ENCODE data around the gene NEB. TPM values are rescaled to one million over a fixed set of nuclear protein-coding genes. Genes with fewer than 3 reads are reported as not detected.

NEB gene
- total and polyA plus RNA-seq, 2 of the 4 experiments (the other 2 are of a cell fraction) = under 0.01 TPM; not detected in 1

GRCh38 chr2:151695778-151696177 is 38.5 kb downstream of the NEB start:
- TF ChIP-seq RAD21 (IDR thresholded peaks at IDR 0.05; ENCODE audit: low read length) (no peak), RCOR1 (IDR thresholded peaks at IDR 0.05; ENCODE audit: insufficient replicate concordance, low read length) (no peak), BHLHE40 (IDR thresholded peaks at IDR 0.05; ENCODE audit: low read depth, low read length) (no peak), SMC3 (IDR thresholded peaks at IDR 0.05; ENCODE audit: low read depth, low read length) (no peak), MXI1 (IDR thresholded peaks at IDR 0.05; ENCODE audit: borderline replicate concordance, low read depth, low read length) (no peak), ELK1 (IDR thresholded peaks at IDR 0.05; ENCODE audit: borderline replicate concordance, low read depth, low read length) (no peak), NFE2L2 (IDR thresholded peaks at IDR 0.05; ENCODE audit: low read depth, low read length) (no peak), CEBPB (IDR thresholded peaks at IDR 0.05; ENCODE audit: low read depth, low read length) (no peak), MAFK (IDR thresholded peaks at IDR 0.05; ENCODE audit: low read depth, low read length) (no peak), USF2 (IDR thresholded peaks at IDR 0.05; ENCODE audit: low read depth, low read length) (no peak), CTCF (conservative IDR thresholded peaks at IDR 0.05; ENCODE audit: low read depth, low read length) (no peak), RFX5 (IDR thresholded peaks at IDR 0.05; ENCODE audit: low read depth, low read length) (no peak)
- H2AK9ac ChIP-seq (replicated peaks; ENCODE audit: low read depth, low read length, poor library complexity) = no peak overlapping the region
- intact Hi-C loops (cut with micrococcal nuclease) = no loop called here
- no peak overlapping the region for H2AFZ ChIP-seq (replicated peaks; ENCODE audit: low read length, poor library complexity)
- no peaks in the 10 kb centered on the region for H3K9me3 ChIP-seq (ENCODE audit: control insufficient read depth, insufficient read depth, low read length)
- ATAC-seq (ENCODE audit: low read depth) (no peak), DNase-seq (no peak)
- H3K79me1 ChIP-seq (ENCODE audit: low read depth in 1 of 2, low read length in 2 of 2) = no peaks in the 10 kb centered on the region
- H2BK5ac ChIP-seq (ENCODE audit: low read depth, low read length, poor library complexity, severe bottlenecking) = no peak overlapping the region
- H3K4ac ChIP-seq (ENCODE audit: low read depth, low read length) = no peak overlapping the region
- H3K23ac ChIP-seq (ENCODE audit: low read depth, low read length) = no peak overlapping the region
- no peak overlapping the region for H2BK20ac ChIP-seq (ENCODE audit: low read depth, low read length)
- dilution Hi-C loops (cut with HindIII; ENCODE audit: low sequenced_read_pairs, unreplicated experiment) = no loop called here
- no peak overlapping the region for H2BK15ac ChIP-seq (ENCODE audit: low read depth, low read length)
- H3K18ac ChIP-seq (ENCODE audit: low read depth, low read length) = no peak overlapping the region
- H4K8ac ChIP-seq (ENCODE audit: low read depth in 2 of 2, low read length in 2 of 2) = no peak overlapping the region
- CTCF ChIA-PET = no interaction called here
- no peak overlapping the region for H3K14ac ChIP-seq (replicated peaks; ENCODE audit: low read depth, low read length)
- 35% methylated on average over 2 of the region's 3 CpGs; no CpG with 5 or more reads in 1 of the 2 experiments for WGBS, 2 experiments (ENCODE audit: extremely low coverage in 2 of 2, insufficient read length in 1 of 2)
- in situ Hi-C loops (cut with MboI; ENCODE audit: low sequenced_read_pairs) = no loop called here
- POLR2A ChIA-PET (ENCODE audit: unreplicated experiment) = no interaction called here
- no peak overlapping the region for H3K4me2 ChIP-seq (ENCODE audit: low read depth, low read length)
- no peaks in the 10 kb centered on the region for H3K9me1 ChIP-seq (ENCODE audit: insufficient read depth, low read length)
- H3K36me3 ChIP-seq (ENCODE audit: control insufficient read depth, insufficient read depth, low read length) = no peaks in the 10 kb centered on the region
- no peaks in the 10 kb centered on the region for H4K20me1 ChIP-seq (ENCODE audit: insufficient read depth, low read length)
- no peak overlapping the region for H3K9ac ChIP-seq (ENCODE audit: low read depth, low read length)
- H3K4me1 ChIP-seq (ENCODE audit: control insufficient read depth, insufficient read depth, low read length) = no peaks in the 10 kb centered on the region
- H2BK120ac ChIP-seq (ENCODE audit: low read depth, low read length) = no peak overlapping the region
- H3K27ac ChIP-seq (ENCODE audit: insufficient read depth, low read length) = no peak overlapping the region
- H3K4me3 ChIP-seq (ENCODE audit: insufficient read depth, low read depth, low read length) = no peak overlapping the region
- H3K27me3 ChIP-seq (ENCODE audit: control insufficient read depth, insufficient read depth, low read length) = no peaks in the 10 kb centered on the region
- H3K56ac ChIP-seq (ENCODE audit: extremely low read depth, insufficient read depth, low read length) = no peak overlapping the region
- no peak overlapping the region for H4K91ac ChIP-seq (ENCODE audit: insufficient read depth, low read depth, low read length)
- BruUV-seq (replicated peaks) = no TSS peak
- H4K5ac ChIP-seq (ENCODE audit: low read depth, low read length) = no peak overlapping the region
- no peak overlapping the region for H2AK5ac ChIP-seq (ENCODE audit: low read depth, low read length)

Data from IMR-90 (cell line).